ENCODE data around the gene SHH.

GRCh38 chr7:155807065-155807671, 5.1 kb downstream of the SHH start:
- TF ChIP-seq CTCF (IDR thresholded peaks at IDR 0.05) (no peak), POLR2A (IDR thresholded peaks at IDR 0.05) (no peak)
